Ovary (tissue), 3 donors: Measurements from ENCODE around the gene SLC36A3.

ENCODE experiments used
- POLR2A ChIP-seq: fragments of 450-650 bp; IDR thresholded peaks from one replicate; pipeline ENCODE4 v1.6.1; 2017; ENCODE audit warnings: antibody characterized with exemption, mild to moderate bottlenecking, moderate library complexity
- TF ChIP-seq, protein P1 (sequence below), 3 donors: fragments of 450-650 bp in 2 of 3; fragments of 200-600 bp in 1 of 3; IDR thresholded peaks; one replicate each; pipeline versions ENCODE4 v1.5.1 to v1.8.0; 2016 to 2022; ENCODE audit warnings: antibody characterized with exemption in 3 of 3, mild to moderate bottlenecking in 1 of 3
- donor health status: DM: no; HTN: no; CAD: no.

DNA sequence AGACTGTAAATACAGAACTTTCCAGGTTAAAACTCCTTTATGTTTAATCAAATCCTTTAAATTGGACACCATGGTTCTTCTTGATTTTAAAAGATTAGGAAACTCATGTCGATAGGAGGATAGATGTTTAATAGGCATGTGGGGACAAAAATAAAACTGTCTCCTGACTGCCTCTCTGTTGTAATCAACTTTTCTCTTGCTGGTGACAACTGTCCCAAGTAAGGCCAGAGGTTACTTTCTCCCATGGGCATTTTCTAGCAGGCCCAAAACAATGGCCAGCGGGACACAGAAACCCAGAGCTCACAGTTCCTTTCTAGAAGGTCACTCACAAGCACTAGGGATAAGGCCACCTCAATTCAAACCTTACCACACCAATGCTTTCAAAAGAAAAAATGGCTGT lies 29.3 kb upstream of the SLC36A3 start:
- TF ChIP-seq, protein P1, sequence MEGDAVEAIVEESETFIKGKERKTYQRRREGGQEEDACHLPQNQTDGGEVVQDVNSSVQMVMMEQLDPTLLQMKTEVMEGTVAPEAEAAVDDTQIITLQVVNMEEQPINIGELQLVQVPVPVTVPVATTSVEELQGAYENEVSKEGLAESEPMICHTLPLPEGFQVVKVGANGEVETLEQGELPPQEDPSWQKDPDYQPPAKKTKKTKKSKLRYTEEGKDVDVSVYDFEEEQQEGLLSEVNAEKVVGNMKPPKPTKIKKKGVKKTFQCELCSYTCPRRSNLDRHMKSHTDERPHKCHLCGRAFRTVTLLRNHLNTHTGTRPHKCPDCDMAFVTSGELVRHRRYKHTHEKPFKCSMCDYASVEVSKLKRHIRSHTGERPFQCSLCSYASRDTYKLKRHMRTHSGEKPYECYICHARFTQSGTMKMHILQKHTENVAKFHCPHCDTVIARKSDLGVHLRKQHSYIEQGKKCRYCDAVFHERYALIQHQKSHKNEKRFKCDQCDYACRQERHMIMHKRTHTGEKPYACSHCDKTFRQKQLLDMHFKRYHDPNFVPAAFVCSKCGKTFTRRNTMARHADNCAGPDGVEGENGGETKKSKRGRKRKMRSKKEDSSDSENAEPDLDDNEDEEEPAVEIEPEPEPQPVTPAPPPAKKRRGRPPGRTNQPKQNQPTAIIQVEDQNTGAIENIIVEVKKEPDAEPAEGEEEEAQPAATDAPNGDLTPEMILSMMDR (IDR thresholded peaks at IDR 0.05), result no peak
- TF ChIP-seq POLR2A, result no peak
